A549 (cell line): ENCODE results near the gene CNOT2. TPM values are rescaled to one million over a fixed set of nuclear protein-coding genes. Genes with fewer than 3 reads are reported as not detected.

Experiments used
- ATAC-seq, 2 experiments: fragments of 200-7000 bp in 1 of 2; fragments of >200 bp in 1 of 2; cut with Nextera tagmentation in 1 of 2; cut with Tn5 transposase in 1 of 2; 3 replicates each; pipeline versions ENCODE4 v1.8.0 to v1.9.1; 2018 to 2020; ENCODE audit warnings: mild to moderate bottlenecking in 1 of 2, moderate library complexity in 1 of 2
- CTCF ChIA-PET: fragments of 300-600 bp; sonication (Branson Sonifier 250); formaldehyde crosslinking; extraction: SDS; loops from one replicate; lab custom pipeline; 2021; ENCODE audit warnings: antibody characterized with exemption, inconsistent platforms; lab: Yijun Ruan, JAX
- POLR2A ChIA-PET: fragments of 350-600 bp; formaldehyde crosslinking; extraction: SDS; loops from one replicate; lab custom pipeline; 2021; ENCODE audit warnings: antibody characterized with exemption, inconsistent platforms; lab: Yijun Ruan, JAX
- DNase-seq, 2 experiments: peaks; one replicate each; pipeline versions ENCODE4 v3.0.0 to v3.0.0-alpha.2; 2011 to 2016; ENCODE audit warnings: low read depth in 1 of 2, low spot score in 1 of 2
- FAIRE-seq: peaks from 2 replicates; lab custom pipeline; 2011; peaks lifted over from hg19 to GRCh38; lab: Jason Lieb, UNC
- H3K27ac ChIP-seq, 2 experiments: fragments of >200 bp; sonication (Bioruptor Twin); formaldehyde crosslinking; 3 replicates each; pipeline ENCODE4 v1.5.1; 2016 to 2017
- H3K4me1 ChIP-seq: fragments of >200 bp; sonication (Bioruptor Twin); formaldehyde crosslinking; 3 replicates; pipeline ENCODE4 v1.6.1; 2016
- H3K4me2 ChIP-seq: fragments of >200 bp; sonication (Bioruptor Twin); formaldehyde crosslinking; 3 replicates; pipeline ENCODE4 v1.6.1; 2016
- H3K4me3 ChIP-seq: fragments of >200 bp; sonication (Bioruptor Twin); formaldehyde crosslinking; 3 replicates; pipeline ENCODE4 v1.5.1; 2016
- H3K9me3 ChIP-seq: fragments of >200 bp; sonication (Bioruptor Twin); formaldehyde crosslinking; 3 replicates; pipeline ENCODE4 v1.6.1; 2016
- BCL3 ChIP-seq: fragments of >200 bp; sonication (Bioruptor Twin); formaldehyde crosslinking; IDR thresholded peaks from 3 replicates; pipeline ENCODE4 v1.6.1; 2016
- CHD4 ChIP-seq: fragments of 200-600 bp; sonication (generic); IDR thresholded peaks from 2 replicates; pipeline ENCODE4 v1.6.1; 2016; ENCODE audit warnings: antibody characterized with exemption, mild to moderate bottlenecking, borderline replicate concordance
- EHF ChIP-seq: fragments of 250-450 bp; sonication (Bioruptor Pico); IDR thresholded peaks from 2 replicates; pipeline ENCODE4 v1.5.0; 2020; ENCODE audit warnings: mild to moderate bottlenecking
- GATA3 ChIP-seq: IDR thresholded peaks from 2 replicates; pipeline ENCODE4 v1.6.1; 2012; ENCODE audit warnings: borderline replicate concordance
- HDAC2 ChIP-seq: fragments of 200-600 bp; sonication (generic); IDR thresholded peaks from 2 replicates; pipeline ENCODE4 v1.6.1; 2016
- HEYL ChIP-seq: fragments of 250-450 bp; sonication (Bioruptor Pico); IDR thresholded peaks from 2 replicates; pipeline ENCODE4 v1.8.0; 2021; ENCODE audit warnings: mild to moderate bottlenecking, moderate library complexity
- KDM5A ChIP-seq: fragments of 200-600 bp; sonication (generic); IDR thresholded peaks from 2 replicates; pipeline ENCODE4 v1.6.1; 2016; ENCODE audit warnings: antibody characterized with exemption, mild to moderate bottlenecking
- MAFK ChIP-seq: fragments of 450-650 bp; IDR thresholded peaks from 2 replicates; pipeline ENCODE4 v1.6.1; 2014; ENCODE audit not compliant: partially characterized antibody
- MAZ ChIP-seq: fragments of 150-350 bp; IDR thresholded peaks from 2 replicates; pipeline ENCODE4 v1.6.1; 2014; ENCODE audit warnings: antibody characterized with exemption, low read depth, low read length, borderline replicate concordance
- NFE2L2 ChIP-seq: fragments of 150-350 bp; conservative IDR thresholded peaks from 2 replicates; pipeline ENCODE4 v1.6.1; 2014; ENCODE audit warnings: low read length
- NR3C1 ChIP-seq: fragments of >200 bp; sonication (Bioruptor Twin); formaldehyde crosslinking; IDR thresholded peaks from 3 replicates; pipeline ENCODE4 v1.6.1; 2017
- PHF8 ChIP-seq: fragments of 200-600 bp; sonication (generic); IDR thresholded peaks from 2 replicates; pipeline ENCODE4 v1.6.1; 2016; ENCODE audit warnings: low read depth, mild to moderate bottlenecking, antibody characterized with exemption, moderate library complexity, borderline replicate concordance
- POLR2AphosphoS2 ChIP-seq: conservative IDR thresholded peaks from 2 replicates; pipeline ENCODE4 v1.6.1; 2012; ENCODE audit warnings: low read length, improper control_type of control experiment, inconsistent platforms
- RARB ChIP-seq: fragments of 250-450 bp; sonication (Bioruptor Pico); IDR thresholded peaks from 2 replicates; pipeline ENCODE4 v1.8.0; 2021; ENCODE audit warnings: mild to moderate bottlenecking, moderate library complexity
- RFX5 ChIP-seq: fragments of 450-650 bp; IDR thresholded peaks from 2 replicates; pipeline ENCODE4 v1.7.1; 2014; ENCODE audit warnings: antibody characterized with exemption, mild to moderate bottlenecking, moderate library complexity
- SREBF2 ChIP-seq: fragments of 450-650 bp; IDR thresholded peaks from 2 replicates; pipeline ENCODE4 v1.6.1; 2014; ENCODE audit warnings: mild to moderate bottlenecking, moderate library complexity
- TFCP2L1 ChIP-seq: fragments of 250-450 bp; sonication (Bioruptor Pico); IDR thresholded peaks from 2 replicates; pipeline ENCODE4 v1.5.0; 2021; ENCODE audit warnings: mild to moderate bottlenecking
- ZSCAN20 ChIP-seq: fragments of 250-450 bp; sonication (Bioruptor Pico); IDR thresholded peaks from 2 replicates; pipeline ENCODE4 v1.8.0; 2022; ENCODE audit warnings: mild to moderate bottlenecking, moderate library complexity
- WGBS: methylation state at CpG from one replicate; pipeline ENCODE4 v1.1.6; 2017; ENCODE audit errors: missing lambda C conversion rate; 5-methylcytosine and 5-hydroxymethylcytosine counted together
- polyA plus RNA-seq, 4 experiments: library from polyadenylated mRNA; depleted of rRNA in 3 of 4; stranded (reverse); fragments of >200 nt; fragmentation: RNase III in 1 of 4; extraction: RNeasy Plus Mini Kit Qiagen cat#74134 plus additional on column Dnase treatment in 1 of 4; gene quantifications; 2 replicates in 3 of 4; 3 replicates in 1 of 4; pipeline ENCODE4 v1.2.3, GENCODE V29; 2011 to 2017
- TF ChIP-seq, protein P1 (sequence below): IDR thresholded peaks from 2 replicates; pipeline ENCODE4 v1.6.1; 2012
- TF ChIP-seq, protein P2 (sequence below): fragments of 150-350 bp; IDR thresholded peaks from 2 replicates; pipeline ENCODE4 v1.6.1; 2014; ENCODE audit warnings: low read depth, mild to moderate bottlenecking, low read length
- TF ChIP-seq, protein P3 (sequence below): fragments of 200-600 bp; sonication (generic); IDR thresholded peaks from 2 replicates; pipeline ENCODE4 v1.6.1; 2016; ENCODE audit warnings: antibody characterized with exemption, mild to moderate bottlenecking, moderate library complexity
- TF ChIP-seq, protein P4 (sequence below): fragments of >200 bp; sonication (Bioruptor Twin); formaldehyde crosslinking; IDR thresholded peaks from 2 replicates; pipeline ENCODE4 v1.6.1; 2016
- TF ChIP-seq, protein P5 (sequence below): fragments of 450-650 bp; IDR thresholded peaks from 2 replicates; pipeline ENCODE4 v1.6.1; 2014; ENCODE audit warnings: antibody characterized with exemption

CNOT2 gene
- polyA plus RNA-seq, 2 of the 4 experiments (the other 2 are of a cell fraction), result 87.2 to 105 TPM

DNA sequence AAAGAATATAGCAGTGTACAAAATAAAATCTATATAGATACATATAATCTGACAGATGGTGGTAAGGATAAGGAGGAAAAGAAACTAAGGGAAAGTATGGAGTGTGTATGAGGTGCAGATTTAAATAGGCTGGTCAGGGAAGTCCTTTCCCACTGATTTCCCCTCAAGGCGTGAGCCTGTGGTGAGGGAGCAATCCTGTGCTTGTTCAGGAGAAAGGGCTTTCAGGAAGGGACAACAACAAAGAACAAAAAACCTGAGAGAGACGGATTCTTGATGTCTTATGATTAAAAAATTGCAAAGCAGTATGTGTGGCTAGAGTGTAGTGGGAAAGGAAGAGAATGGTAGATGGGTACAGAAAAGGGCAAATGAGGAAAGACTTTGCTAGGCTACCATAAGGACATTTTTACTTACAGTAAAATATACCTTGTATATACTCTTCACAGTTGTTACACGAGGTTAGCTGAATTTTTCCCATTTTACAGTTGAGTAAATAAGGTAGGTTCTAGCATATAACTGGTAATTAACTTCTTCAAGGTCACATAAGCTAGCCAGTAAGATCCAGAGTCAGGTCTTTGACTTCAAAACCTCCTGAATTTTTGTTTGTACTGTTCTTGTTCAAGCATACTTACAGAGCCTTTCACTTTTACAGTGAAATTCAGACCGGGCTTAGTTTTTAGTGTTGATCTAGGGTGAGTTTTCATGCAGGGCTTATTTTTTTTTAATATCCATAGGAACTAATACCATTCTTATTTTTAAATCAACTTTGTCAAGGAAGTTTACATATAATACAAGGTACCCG, 15.6 kb downstream of the CNOT2 start (continued):
- TF ChIP-seq PHF8 (no peak), RARB (CRISPR knock-in tag) (no peak), GATA3 (no peak), SREBF2 (no peak), NR3C1 (no peak), MAFK (no peak)

DNA sequence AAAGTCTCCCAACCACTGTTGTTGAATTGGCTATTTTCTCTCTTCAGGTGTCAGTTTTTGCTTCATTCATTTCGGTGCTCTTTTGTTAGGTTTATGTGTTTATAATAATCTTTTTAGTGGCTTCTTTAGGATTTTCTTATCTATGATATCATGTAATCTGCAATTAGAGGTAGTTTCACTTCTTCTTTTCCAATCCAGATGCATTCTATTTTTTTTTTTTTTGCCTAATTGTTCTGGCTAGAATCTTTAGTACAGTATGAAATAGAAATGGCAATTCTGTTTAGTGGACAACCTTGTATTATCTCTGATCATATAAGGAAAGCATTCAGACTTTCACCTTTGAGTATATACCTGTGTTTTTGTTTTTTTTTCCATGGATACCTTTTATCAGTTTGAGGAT, 17.4 kb downstream of the CNOT2 start:
- H3K4me2 ChIP-seq, result no peak overlapping the region
- peaks cover 10% of the 10 kb centered on the region; the same call in 2 of the 3 replicates for H3K4me1 ChIP-seq
- ChIA-PET CTCF (no interaction called here), POLR2A (no interaction called here)
- no peak overlapping the region for H3K4me3 ChIP-seq
- TF ChIP-seq RFX5 (no peak), MAFK (no peak)
- DNase-seq (no peak), ATAC-seq (no peak), FAIRE-seq (no peak)
- H3K9me3 ChIP-seq, result no peaks in the 10 kb centered on the region; the same call in 2 of the 3 replicates
- no peak overlapping the region for H3K27ac ChIP-seq
- 91% methylated on average over 1 of the region's 1 CpG for WGBS

DNA sequence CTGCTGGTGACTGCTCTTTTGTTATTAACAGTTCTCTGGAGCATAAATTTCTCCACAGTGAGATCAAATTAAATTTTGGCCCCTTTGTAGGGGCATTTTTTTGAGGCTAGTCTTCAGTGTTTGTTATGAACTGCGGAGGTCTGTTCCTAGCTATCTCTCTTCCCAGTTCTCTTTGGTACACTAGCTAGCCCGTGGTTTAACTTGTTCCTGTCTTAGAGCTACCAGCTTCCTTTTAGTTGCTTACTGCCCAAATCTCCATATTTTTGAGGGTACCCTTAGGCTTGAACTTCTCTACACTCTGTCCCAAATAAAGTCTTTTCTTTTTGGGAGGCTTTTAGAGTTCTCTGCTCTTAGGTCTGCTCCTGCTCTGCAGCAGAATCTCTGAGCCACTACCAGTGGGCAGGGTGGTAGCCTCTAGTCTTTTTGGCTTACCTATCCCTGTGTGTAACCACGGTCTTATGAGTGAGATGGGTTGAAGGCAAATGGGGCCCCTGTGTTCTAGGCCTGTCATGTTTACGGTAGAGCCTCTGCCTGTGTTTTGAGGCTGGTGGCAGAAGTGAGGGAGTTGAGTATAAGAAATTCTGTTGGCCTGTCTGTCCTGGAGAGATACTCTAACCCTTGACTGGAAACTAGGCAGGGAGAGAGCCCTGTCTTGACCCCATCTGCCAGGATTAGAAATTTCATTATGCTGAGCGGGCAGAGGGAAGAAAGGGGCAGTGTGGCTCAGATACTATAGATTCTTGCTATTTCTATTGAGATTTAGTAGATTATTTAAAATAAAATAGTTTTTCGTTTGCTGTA, 21.0 kb downstream of the CNOT2 start:
- CTCF ChIA-PET, result no interaction called here
- WGBS, result 94% methylated on average over 6 of the region's 6 CpGs

GRCh38 chr12:70265132-70265531, 21.9 kb downstream of the CNOT2 start:
- WGBS, result 92% methylated on average over 1 of the region's 1 CpG
- H3K4me2 ChIP-seq, result no peak overlapping the region
- DNase-seq (no peak), FAIRE-seq (no peak), ATAC-seq (no peak)
- no peak overlapping the region for H3K27ac ChIP-seq
- H3K4me1 ChIP-seq, result peaks cover 20% of the 10 kb centered on the region
- no peak overlapping the region for H3K4me3 ChIP-seq
- CTCF ChIA-PET, result no interaction called here
- no peaks in the 10 kb centered on the region; the same call in 2 of the 3 replicates for H3K9me3 ChIP-seq
- POLR2A ChIA-PET, result no interaction called here
- TF ChIP-seq, protein P1, sequence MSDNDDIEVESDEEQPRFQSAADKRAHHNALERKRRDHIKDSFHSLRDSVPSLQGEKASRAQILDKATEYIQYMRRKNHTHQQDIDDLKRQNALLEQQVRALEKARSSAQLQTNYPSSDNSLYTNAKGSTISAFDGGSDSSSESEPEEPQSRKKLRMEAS, result no peak
- TF ChIP-seq, protein P2, sequence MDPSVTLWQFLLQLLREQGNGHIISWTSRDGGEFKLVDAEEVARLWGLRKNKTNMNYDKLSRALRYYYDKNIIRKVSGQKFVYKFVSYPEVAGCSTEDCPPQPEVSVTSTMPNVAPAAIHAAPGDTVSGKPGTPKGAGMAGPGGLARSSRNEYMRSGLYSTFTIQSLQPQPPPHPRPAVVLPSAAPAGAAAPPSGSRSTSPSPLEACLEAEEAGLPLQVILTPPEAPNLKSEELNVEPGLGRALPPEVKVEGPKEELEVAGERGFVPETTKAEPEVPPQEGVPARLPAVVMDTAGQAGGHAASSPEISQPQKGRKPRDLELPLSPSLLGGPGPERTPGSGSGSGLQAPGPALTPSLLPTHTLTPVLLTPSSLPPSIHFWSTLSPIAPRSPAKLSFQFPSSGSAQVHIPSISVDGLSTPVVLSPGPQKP, result no peak
- TF ChIP-seq TFCP2L1 (CRISPR knock-in tag), result no peak
- no peak for TF ChIP-seq BCL3
- TF ChIP-seq MAZ, result no peak
- TF ChIP-seq EHF (CRISPR knock-in tag), result no peak
- TF ChIP-seq POLR2AphosphoS2, result no peak
- TF ChIP-seq, protein P3, sequence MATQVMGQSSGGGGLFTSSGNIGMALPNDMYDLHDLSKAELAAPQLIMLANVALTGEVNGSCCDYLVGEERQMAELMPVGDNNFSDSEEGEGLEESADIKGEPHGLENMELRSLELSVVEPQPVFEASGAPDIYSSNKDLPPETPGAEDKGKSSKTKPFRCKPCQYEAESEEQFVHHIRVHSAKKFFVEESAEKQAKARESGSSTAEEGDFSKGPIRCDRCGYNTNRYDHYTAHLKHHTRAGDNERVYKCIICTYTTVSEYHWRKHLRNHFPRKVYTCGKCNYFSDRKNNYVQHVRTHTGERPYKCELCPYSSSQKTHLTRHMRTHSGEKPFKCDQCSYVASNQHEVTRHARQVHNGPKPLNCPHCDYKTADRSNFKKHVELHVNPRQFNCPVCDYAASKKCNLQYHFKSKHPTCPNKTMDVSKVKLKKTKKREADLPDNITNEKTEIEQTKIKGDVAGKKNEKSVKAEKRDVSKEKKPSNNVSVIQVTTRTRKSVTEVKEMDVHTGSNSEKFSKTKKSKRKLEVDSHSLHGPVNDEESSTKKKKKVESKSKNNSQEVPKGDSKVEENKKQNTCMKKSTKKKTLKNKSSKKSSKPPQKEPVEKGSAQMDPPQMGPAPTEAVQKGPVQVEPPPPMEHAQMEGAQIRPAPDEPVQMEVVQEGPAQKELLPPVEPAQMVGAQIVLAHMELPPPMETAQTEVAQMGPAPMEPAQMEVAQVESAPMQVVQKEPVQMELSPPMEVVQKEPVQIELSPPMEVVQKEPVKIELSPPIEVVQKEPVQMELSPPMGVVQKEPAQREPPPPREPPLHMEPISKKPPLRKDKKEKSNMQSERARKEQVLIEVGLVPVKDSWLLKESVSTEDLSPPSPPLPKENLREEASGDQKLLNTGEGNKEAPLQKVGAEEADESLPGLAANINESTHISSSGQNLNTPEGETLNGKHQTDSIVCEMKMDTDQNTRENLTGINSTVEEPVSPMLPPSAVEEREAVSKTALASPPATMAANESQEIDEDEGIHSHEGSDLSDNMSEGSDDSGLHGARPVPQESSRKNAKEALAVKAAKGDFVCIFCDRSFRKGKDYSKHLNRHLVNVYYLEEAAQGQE, result no peak

More for the DNA sequence above, 21.0 kb downstream of the CNOT2 start:
- Histone ChIP-seq H3K9me3 (no peaks in the 10 kb centered on the region; the same call in 2 of the 3 replicates), H3K4me1 (peaks cover 12% of the 10 kb centered on the region; the same call in 2 of the 3 replicates), H3K4me2 (no peak overlapping the region), H3K4me3 (no peak overlapping the region), H3K27ac (no peak overlapping the region)
- DNase-seq (no peak), FAIRE-seq (no peak), ATAC-seq (no peak; a peak in 2 of 6 replicates)
- POLR2A ChIA-PET, result no interaction called here
- TF ChIP-seq TFCP2L1 (CRISPR knock-in tag) (no peak), HEYL (CRISPR knock-in tag) (no peak), MAZ (no peak), ZSCAN20 (CRISPR knock-in tag) (no peak), GATA3 (no peak), HDAC2 (no peak), CHD4 (no peak), NFE2L2 (no peak), KDM5A (no peak), RARB (CRISPR knock-in tag) (no peak)
- TF ChIP-seq, protein P4, sequence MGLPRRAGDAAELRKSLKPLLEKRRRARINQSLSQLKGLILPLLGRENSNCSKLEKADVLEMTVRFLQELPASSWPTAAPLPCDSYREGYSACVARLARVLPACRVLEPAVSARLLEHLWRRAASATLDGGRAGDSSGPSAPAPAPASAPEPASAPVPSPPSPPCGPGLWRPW, result no peak
- TF ChIP-seq, protein P5, sequence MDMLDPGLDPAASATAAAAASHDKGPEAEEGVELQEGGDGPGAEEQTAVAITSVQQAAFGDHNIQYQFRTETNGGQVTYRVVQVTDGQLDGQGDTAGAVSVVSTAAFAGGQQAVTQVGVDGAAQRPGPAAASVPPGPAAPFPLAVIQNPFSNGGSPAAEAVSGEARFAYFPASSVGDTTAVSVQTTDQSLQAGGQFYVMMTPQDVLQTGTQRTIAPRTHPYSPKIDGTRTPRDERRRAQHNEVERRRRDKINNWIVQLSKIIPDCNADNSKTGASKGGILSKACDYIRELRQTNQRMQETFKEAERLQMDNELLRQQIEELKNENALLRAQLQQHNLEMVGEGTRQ, result no peak
